Lower leg skin (tissue), 3 donors: ENCODE results near the gene IER3.

ENCODE experiments used
- CTCF ChIP-seq, 3 donors: fragments of 450-650 bp; IDR thresholded peaks; one replicate each; pipeline ENCODE4 v1.5.1; 2016; ENCODE audit warnings: antibody characterized with exemption in 3 of 3, mild to moderate bottlenecking in 3 of 3, moderate library complexity in 2 of 3
- POLR2A ChIP-seq, 2 donors: fragments of 450-650 bp; IDR thresholded peaks; one replicate each; pipeline ENCODE4 v1.6.1; 2016 to 2017; ENCODE audit warnings: antibody characterized with exemption in 2 of 2, mild to moderate bottlenecking in 1 of 2, moderate library complexity in 1 of 2

- TF ChIP-seq CTCF (IDR thresholded peaks at IDR 0.05) (no peak), POLR2A (IDR thresholded peaks at IDR 0.05) (no peak)
These were observed 5.4 kb upstream of the IER3 start for GRCh38 chr6:30749554-30750378.
